ENCODE data around the gene TBC1D5.

The TBC1D5 gene

DNA sequence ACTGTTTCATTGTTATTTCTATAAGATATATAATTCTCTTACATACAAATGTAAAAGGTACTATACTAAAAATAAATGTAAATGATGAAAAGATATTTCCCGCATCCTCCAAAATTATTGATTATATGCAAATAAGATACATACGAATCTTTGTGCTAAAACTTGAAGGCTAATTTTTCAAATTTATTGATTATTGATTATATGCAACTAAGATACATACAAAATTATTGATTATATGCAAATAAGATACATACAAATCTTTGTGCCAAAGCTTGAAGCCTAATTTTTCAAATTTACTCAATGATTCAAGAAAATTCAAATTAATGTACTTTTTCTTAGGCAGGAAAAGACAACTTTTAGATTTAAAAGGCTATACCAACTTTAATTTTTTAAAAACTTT is 319.8 kb downstream of the TBC1D5 start:
- H3K4me3 ChIP-seq (ENCODE audit: low read depth, low read length) = no peak overlapping the region
- DNase-seq (ENCODE audit: low read depth) = no peak
- TF ChIP-seq, protein P1, sequence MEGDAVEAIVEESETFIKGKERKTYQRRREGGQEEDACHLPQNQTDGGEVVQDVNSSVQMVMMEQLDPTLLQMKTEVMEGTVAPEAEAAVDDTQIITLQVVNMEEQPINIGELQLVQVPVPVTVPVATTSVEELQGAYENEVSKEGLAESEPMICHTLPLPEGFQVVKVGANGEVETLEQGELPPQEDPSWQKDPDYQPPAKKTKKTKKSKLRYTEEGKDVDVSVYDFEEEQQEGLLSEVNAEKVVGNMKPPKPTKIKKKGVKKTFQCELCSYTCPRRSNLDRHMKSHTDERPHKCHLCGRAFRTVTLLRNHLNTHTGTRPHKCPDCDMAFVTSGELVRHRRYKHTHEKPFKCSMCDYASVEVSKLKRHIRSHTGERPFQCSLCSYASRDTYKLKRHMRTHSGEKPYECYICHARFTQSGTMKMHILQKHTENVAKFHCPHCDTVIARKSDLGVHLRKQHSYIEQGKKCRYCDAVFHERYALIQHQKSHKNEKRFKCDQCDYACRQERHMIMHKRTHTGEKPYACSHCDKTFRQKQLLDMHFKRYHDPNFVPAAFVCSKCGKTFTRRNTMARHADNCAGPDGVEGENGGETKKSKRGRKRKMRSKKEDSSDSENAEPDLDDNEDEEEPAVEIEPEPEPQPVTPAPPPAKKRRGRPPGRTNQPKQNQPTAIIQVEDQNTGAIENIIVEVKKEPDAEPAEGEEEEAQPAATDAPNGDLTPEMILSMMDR (IDR thresholded peaks at IDR 0.05; ENCODE audit: control insufficient read depth, extremely low read depth, insufficient read depth) = no peak

- TF ChIP-seq, protein P1 (IDR thresholded peaks at IDR 0.05; ENCODE audit: control insufficient read depth, extremely low read depth, insufficient read depth) = no peak
Observed at GRCh38 chr3:17420668-17421067, 321.8 kb downstream of the TBC1D5 start.

DNA sequence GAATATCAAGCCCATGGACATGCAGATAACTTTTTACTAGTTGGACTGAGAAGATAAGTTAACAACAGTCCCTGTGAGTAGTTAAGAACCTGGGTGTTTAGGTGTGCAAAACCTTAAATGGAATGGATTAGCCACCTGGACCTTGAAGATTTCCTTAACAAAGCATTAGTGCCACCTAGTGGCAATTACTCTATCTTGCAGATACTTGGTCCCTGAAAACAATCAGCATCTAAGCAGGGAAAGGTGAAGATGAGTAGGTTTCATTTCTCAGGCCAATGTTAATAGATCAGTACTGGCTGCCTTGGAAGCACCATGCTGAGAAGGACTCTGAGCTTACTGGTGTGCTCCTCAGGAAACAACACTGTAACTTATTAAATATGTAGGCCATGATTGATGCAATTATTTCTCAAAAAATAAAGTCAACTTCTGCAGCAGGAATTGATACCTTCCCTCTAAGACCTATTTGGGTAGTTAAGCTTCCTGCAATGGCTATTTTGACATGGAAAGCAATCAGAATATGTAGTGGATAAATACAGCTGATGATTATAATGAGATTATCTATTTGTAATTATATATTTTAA is 329.4 kb downstream of the TBC1D5 start:
- TF ChIP-seq, protein P1 (IDR thresholded peaks at IDR 0.05; ENCODE audit: control insufficient read depth, extremely low read depth, insufficient read depth) = peak; percentile 78
- DNase-seq (ENCODE audit: low read depth) = peak; percentile 53
- no peak overlapping the region for H3K4me3 ChIP-seq (ENCODE audit: low read depth, low read length)

More at GRCh38 chr3:17420668-17421067, 321.8 kb downstream of the TBC1D5 start:
- DNase-seq (ENCODE audit: low read depth) = peak; percentile 52
- no peak overlapping the region for H3K4me3 ChIP-seq (ENCODE audit: low read depth, low read length)

DNA sequence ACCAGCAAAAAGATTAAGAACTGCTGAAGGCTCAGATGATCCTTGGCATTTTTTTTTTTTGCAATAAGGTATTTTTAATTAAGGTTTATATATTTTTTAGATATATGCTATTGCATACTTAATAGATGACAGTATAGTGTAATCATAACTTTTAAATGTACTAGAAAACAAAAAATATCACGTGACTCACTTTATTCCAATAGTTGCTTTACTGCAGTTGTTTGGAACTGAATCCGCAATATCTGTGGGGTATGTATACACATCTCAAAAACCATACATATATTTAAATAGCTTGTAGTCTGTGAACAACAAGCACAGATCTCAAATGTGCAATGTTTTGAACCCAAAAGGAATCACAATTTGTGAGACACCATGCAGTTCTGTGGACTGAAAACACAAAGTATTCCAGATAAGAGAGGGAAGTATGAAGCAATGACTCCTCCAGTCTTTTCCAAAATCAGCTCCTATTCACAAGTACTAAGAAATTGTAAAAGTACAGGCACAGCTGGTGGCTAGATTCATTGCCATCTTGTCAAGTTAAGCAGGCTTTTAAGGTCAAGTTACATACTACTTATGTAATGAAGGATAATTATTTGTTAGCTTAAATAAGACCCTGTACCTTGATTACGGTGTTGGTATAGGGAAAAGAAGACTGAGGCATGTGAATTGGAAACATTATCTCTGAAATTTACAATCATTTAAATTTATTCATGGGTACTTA is 331.1 kb downstream of the TBC1D5 start:
- TF ChIP-seq, protein P1 (IDR thresholded peaks at IDR 0.05; ENCODE audit: control insufficient read depth, extremely low read depth, insufficient read depth) = no peak
- DNase-seq (ENCODE audit: low read depth) = no peak
- no peak overlapping the region for H3K4me3 ChIP-seq (ENCODE audit: low read depth, low read length)

DNA sequence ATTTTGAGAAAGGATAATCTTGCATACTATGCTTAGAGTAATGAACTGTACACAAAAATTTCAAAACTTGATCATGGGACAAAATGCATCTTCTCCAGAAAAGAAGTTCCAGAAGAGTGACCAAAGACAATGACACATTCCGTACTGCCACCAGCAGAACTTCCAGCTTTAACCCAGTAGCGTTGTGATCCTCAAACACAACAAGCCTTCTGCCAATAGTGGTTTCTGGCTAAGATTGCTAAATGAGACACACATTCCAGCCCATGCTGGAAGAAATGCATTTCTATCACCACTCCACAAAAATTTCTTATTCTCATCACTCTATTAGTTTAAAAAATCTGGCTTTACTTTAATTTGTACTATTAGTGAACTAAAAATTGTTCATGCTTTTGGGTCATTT is 334.9 kb downstream of the TBC1D5 start:
- H3K4me3 ChIP-seq (ENCODE audit: low read depth, low read length) = no peak overlapping the region
- no peak for DNase-seq (ENCODE audit: low read depth)
- TF ChIP-seq, protein P1 (IDR thresholded peaks at IDR 0.05; ENCODE audit: control insufficient read depth, extremely low read depth, insufficient read depth) = no peak

DNA sequence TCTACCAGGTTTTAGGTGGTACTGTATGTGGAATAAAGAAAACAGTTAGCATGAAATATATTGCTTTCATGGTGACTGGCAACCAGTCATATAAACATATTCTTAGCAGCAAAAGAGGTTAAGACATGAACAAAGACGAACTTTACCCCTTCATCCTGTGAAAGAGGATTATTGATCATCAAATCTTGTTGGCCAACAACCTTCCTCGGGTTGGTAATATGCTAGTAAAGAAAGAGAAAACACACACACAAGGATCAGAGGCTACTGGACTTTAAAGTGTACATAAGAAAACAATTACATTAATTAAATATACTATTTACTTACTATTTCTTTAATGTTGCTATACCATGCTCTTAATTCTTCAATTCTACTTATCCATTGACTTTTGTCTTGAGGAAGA is 337.9 kb downstream of the TBC1D5 start:
- TF ChIP-seq, protein P1 (IDR thresholded peaks at IDR 0.05; ENCODE audit: control insufficient read depth, extremely low read depth, insufficient read depth) = no peak
- no peak overlapping the region for H3K4me3 ChIP-seq (ENCODE audit: low read depth, low read length)
- no peak for DNase-seq (ENCODE audit: low read depth)
